ENCODE data around the gene C16orf86.

C16orf86 gene

GRCh38 chr16:67716097-67716496 is 49.5 kb downstream of the C16orf86 start:
- DNase-seq: no peak
- H3K4me3 ChIP-seq: no peak overlapping the region
- no peaks in the 10 kb centered on the region for H3K9me3 ChIP-seq
- TF ChIP-seq, protein P1, sequence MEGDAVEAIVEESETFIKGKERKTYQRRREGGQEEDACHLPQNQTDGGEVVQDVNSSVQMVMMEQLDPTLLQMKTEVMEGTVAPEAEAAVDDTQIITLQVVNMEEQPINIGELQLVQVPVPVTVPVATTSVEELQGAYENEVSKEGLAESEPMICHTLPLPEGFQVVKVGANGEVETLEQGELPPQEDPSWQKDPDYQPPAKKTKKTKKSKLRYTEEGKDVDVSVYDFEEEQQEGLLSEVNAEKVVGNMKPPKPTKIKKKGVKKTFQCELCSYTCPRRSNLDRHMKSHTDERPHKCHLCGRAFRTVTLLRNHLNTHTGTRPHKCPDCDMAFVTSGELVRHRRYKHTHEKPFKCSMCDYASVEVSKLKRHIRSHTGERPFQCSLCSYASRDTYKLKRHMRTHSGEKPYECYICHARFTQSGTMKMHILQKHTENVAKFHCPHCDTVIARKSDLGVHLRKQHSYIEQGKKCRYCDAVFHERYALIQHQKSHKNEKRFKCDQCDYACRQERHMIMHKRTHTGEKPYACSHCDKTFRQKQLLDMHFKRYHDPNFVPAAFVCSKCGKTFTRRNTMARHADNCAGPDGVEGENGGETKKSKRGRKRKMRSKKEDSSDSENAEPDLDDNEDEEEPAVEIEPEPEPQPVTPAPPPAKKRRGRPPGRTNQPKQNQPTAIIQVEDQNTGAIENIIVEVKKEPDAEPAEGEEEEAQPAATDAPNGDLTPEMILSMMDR (IDR thresholded peaks at IDR 0.05): no peak
- H3K27ac ChIP-seq: no peak overlapping the region
- peaks cover 0 to 22% (median 17%) of the 10 kb centered on the region in 4 donors for H3K4me1 ChIP-seq
- H3K27me3 ChIP-seq: no peaks in the 10 kb centered on the region
- H3K36me3 ChIP-seq: no peaks in the 10 kb centered on the region
- intact Hi-C loops (cut with DNase I; ENCODE audit: low total_unique reads): no loop called here

Measured in tibial artery (tissue), 4 donors.